HG03095 (cell line): ENCODE measurements around the gene DPP6.

ENCODE experiments used
- ATAC-seq: cut with Tn5 transposase; IDR thresholded peaks from one replicate; pipeline ENCODE4 v1.9.1; 2021; ENCODE audit warnings: moderate library complexity; ENCODE audit not compliant: unreplicated experiment

The DPP6 gene

GRCh38 chr7:154581251-154581890 lies 529.2 kb downstream of the DPP6 start:
- no peak for ATAC-seq

DNA sequence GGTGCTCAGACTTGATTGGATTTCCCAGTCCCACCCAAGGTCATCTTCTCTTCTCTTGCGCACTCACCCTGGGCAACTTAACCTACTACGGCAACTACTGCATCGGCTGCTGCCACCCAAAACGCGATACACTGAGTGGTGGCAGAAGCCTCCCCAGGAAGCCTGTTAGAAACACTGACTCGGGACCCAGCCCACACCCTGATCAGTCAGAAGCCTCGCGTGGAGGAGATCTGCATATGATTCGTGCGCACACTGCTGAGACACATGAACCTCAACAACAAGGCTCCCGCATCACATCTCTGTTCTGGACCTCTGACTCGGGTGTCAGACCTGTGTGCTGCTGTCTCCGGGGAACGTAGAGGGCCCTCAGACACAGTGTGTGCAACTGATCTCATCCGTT lies 531.3 kb downstream of the DPP6 start:
- ATAC-seq = no peak

GRCh38 chr7:154584352-154585252 lies 532.4 kb downstream of the DPP6 start:
- no peak for ATAC-seq

DNA sequence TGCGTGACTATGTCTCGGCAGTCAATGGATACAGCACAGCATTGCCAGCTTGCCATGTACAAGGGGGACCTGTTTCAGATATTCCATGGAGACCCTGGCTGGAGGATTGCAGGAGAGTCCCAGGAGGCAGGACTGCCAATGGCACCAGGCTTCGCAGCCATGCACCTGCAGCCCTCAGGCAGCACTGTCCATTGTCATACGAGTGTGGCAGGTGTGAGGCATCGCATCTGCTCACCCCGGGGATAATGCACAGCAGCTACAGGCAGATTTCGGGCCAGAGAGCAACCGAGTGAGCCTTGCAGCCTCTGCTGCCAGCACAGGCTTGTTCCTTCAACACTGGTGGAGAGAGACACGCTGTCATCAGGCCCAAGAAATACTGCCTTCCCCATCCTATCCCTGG lies 535.6 kb downstream of the DPP6 start:
- ATAC-seq = no peak

GRCh38 chr7:154591544-154591943 lies 539.3 kb downstream of the DPP6 start:
- ATAC-seq = no peak

GRCh38 chr7:154592388-154592787 lies 540.2 kb downstream of the DPP6 start:
- ATAC-seq = no peak

DNA sequence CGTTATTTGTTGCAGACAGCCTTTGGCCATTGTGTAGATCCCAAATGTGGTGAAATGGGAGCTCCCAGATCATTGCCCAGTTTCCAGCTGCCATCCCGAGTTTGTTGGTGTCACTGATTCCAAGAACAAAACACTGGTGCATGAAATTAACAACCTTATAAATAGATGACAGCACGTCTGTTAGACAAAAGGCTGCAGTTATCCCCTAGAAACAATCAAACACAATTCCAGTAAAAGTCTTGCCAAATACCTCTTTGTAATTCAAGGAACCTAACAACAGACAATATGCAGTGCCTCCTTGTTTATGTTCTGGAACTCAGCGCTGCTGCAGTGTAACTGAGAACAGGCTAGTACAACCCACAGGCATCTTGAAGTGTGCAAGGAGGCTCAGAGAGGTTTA lies 546.2 kb downstream of the DPP6 start:
- ATAC-seq = no peak

DNA sequence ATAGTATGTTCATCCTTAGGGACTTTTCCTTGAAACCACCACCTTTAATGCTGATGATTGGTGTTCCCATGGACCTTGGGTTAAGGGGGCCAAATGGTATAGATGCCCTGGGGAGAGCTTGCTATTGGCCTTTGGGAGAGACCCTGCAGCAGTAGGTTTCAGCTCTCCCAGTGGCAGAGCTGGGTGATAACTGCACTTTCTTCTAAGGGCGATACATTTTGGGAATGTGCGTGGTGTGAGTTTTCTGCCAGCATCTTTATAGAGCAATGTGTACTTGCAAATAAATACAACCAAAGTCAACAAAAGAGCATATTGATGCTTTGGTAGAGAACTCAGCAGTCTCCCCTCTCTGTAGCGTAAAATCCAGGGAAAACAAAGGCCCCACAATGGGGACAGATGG lies 546.7 kb downstream of the DPP6 start:
- ATAC-seq = no peak

DNA sequence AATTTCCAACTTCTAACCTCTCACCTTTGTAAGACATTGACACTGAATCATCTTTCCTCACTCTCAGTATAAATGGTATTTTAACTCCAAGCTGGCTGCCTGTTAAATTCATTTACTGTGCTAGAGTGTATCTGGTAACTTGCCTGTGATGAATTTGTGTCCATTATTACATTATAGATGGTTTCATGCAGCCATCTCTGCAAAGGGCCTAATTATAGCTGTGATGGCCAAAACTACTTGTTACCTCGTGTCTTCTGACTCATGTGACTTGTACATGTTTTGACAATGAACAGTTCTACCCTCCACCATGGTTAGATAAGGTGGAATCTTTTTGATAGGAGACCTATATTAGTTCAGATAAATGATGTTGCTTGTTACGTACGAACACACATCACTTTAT lies 558.7 kb downstream of the DPP6 start:
- ATAC-seq = no peak

DNA sequence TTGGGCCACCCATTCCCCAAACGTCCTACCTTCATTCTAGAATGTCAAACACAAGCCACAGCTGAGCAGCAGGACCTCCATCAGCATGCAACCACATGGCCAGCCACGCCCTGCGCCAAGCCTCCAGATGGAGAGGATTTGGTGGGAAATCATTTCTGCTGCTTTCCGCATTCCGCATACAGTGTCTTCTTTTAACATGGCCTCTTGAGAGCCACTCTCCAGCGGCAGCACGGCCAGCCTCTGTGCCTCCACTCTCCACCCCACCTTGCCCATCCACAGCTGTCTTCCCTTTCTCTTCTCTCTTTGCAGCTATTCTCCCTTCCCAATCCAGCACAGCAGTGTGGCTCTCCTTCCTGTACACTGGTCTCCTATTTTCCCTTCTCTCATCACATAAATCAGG lies 561.6 kb downstream of the DPP6 start:
- ATAC-seq = no peak

GRCh38 chr7:154620141-154620755 lies 568.0 kb downstream of the DPP6 start:
- ATAC-seq = no peak

GRCh38 chr7:154623399-154623798 lies 571.2 kb downstream of the DPP6 start:
- ATAC-seq = no peak

DNA sequence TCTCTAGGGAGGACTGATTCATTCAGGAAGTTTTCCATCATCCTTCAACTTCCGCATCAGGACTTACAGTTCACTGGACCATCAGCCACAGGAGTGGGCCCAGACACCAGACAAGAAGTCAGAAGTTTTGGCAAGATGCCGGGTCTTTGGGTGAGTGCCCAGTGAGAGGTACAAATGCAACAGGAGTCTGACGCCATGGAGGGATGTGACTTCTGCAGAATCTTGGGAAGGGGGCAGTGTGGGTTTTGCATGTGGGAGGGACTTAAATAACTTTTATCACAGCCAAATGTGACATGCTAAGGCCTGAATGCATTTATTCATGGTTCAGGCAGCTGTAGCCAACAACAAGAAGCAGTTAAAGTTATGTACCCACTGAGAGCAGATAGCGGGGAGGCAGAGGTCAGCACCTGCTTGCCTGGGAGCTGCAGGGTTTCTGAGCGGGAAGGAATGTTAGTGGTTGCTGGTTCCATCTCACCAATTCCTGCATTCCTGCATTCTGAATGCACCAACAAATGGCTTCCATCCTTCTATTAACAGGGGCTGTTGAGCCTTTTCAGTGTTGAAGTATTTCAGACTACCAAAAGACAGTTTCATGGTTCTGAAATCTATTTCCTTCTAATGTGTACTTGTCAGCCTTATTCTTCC lies 575.6 kb downstream of the DPP6 start:
- no peak for ATAC-seq

GRCh38 chr7:154628556-154628955 lies 576.4 kb downstream of the DPP6 start:
- ATAC-seq = no peak

DNA sequence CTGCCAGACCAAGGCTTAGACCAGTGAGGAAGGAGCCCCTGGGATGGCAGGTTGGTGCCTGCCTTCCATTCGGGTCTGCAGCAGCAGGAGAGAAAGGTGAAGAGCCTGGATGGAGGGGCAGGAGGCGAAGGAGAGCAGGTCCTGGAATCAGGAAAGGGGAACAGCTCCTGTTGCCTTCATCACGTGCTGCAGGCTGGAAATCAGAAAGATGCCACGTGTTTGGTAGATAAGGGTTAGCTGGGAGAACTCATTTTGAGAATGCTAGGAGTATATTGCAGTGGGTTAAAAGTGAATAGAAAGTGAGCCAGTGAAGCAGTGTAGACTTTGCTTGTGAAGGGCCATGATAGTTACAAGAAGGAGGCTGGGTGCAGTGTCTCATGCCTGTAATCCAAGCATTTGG lies 579.0 kb downstream of the DPP6 start:
- ATAC-seq = no peak

DNA sequence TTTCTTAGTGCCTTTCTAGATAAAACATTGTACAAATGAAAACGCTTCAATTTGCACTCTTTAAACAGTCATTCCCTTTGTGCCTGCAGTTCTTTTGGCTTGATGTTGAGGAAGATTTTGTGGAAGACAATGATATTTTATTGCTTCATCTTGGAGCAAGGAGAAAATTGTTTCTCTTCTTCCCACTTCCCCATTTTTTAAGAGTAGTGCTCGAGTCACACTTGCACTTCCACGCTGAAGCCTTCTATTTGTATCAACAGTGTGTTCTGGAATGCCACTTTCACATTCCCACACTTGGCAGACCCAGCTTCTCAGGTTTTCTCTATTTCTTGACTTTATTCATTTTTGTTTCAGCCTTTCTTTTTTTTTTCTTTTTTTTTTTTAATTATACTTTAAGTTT lies 581.4 kb downstream of the DPP6 start:
- no peak for ATAC-seq

GRCh38 chr7:154638286-154638685 lies 586.1 kb downstream of the DPP6 start:
- ATAC-seq = no peak

DNA sequence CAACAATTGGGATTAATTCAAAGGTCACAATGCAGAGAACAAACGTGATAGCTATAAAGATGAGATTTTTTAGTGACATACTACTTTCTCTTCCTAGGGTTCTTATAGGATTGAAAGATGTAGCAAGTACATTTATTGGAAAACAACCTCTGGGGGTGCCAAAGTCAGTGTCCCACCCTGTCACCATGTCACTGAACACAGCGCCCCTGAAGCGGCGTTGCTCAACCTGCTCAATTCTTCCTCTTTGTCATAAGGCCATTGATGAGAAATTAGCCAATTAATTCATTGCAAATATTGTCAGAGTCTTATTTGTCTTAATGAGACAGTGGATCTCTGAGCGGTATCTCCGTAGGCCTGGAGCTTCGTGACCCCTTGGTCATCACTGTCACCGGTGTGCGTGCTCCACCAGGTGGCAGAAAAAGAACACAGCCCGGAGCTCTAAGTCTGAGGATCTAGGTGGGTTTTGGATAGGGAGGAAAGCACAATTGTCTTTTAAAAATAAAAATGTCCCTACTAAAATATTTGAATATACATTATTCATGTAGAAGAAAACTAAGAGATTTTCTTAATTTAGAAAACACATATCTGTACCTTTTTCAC lies 588.2 kb downstream of the DPP6 start:
- ATAC-seq = no peak

GRCh38 chr7:154640917-154641316 lies 588.7 kb downstream of the DPP6 start:
- ATAC-seq = no peak

DNA sequence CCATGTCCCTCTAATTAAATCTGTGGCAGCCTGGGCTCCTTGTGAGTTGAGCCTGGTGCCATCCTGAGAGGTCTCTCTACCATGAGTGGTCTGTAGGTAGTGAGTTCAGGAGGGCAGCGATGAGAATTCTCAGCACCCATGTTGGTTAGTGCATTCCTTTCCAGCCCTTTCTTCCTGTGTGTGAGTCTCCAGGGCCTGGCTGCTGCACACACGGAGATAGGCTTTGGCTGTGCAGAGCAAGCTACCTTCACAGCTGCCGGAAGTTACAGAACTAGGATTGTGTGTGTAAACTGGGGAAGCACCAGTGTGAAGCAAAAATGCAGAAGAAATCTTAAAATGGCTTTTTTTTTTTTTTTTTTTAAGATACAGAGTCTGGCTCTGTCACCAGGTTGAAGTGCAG lies 592.2 kb downstream of the DPP6 start:
- no peak for ATAC-seq
